Gastrocnemius medialis (tissue), 4 donors: ENCODE measurements around the gene CERT1. TPM values are rescaled to one million over a fixed set of nuclear protein-coding genes. Genes with fewer than 3 reads are reported as not detected.

Experiments used
- ATAC-seq, 2 donors: fragments of 150-250 bp; one replicate each; pipeline ENCODE4 v1.9.1; 2016
- DNase-seq, 2 donors: peaks; one replicate each; pipeline ENCODE4 v3.0.0-alpha.2; 2019
- H3K27ac ChIP-seq, 4 donors: fragments of 200-600 bp; sonication (generic); 1 replicate in 1 of 4; 2 replicates in 3 of 4; pipeline ENCODE4 v1.5.1; 2016 to 2018; ENCODE audit warnings: mild to moderate bottlenecking in 2 of 4, moderate library complexity in 1 of 4
- H3K27me3 ChIP-seq, 3 donors: fragments of 200-600 bp; sonication (generic) in 2 of 3; 1 replicate in 1 of 3; 2 replicates in 2 of 3; pipeline versions ENCODE4 v1.5.1 to v1.6.0; 2016 to 2019; ENCODE audit warnings: mild to moderate bottlenecking in 1 of 3, moderate library complexity in 1 of 3
- H3K36me3 ChIP-seq, 2 donors: fragments of 200-600 bp; sonication (generic) in 1 of 2; one replicate each; pipeline ENCODE4 v1.5.1; 2017 to 2018
- H3K4me1 ChIP-seq, 2 donors: fragments of 200-600 bp; sonication (generic) in 1 of 2; one replicate each; pipeline ENCODE4 v1.5.1; 2016 to 2017; ENCODE audit warnings: mild to moderate bottlenecking in 2 of 2
- H3K4me3 ChIP-seq, 4 donors: fragments of 200-600 bp; sonication (generic) in 3 of 4; 1 replicate in 1 of 4; 2 replicates in 3 of 4; pipeline ENCODE4 v1.5.1; 2016 to 2019; ENCODE audit warnings: mild to moderate bottlenecking in 2 of 4
- H3K9me3 ChIP-seq, 3 donors: fragments of 200-600 bp; sonication (generic) in 2 of 3; 1 replicate in 1 of 3; 2 replicates in 2 of 3; pipeline ENCODE4 v1.5.1; 2016 to 2019
- CTCF ChIP-seq, 5 experiments: fragments of 450-650 bp in 3 of 5; fragments of 200-600 bp in 2 of 5; sonication (generic) in 2 of 5; IDR thresholded peaks in 4 of 5; conservative IDR thresholded peaks in 1 of 5; 1 replicate in 4 of 5; 2 replicates in 1 of 5; pipeline ENCODE4 v1.5.1; 2016 to 2019; ENCODE audit warnings: antibody characterized with exemption in 5 of 5, mild to moderate bottlenecking in 3 of 5, moderate library complexity in 3 of 5
- POLR2A ChIP-seq, 2 donors: fragments of 450-650 bp; IDR thresholded peaks; one replicate each; pipeline ENCODE4 v1.6.1; 2017; ENCODE audit warnings: antibody characterized with exemption in 2 of 2, mild to moderate bottlenecking in 2 of 2, moderate library complexity in 2 of 2
- in situ Hi-C, 4 donors: fragments of 200-750 bp; cut with MboI; loops; one replicate each; pipeline versions ENCODE4 v1.15.0 to v1.8.0; 2017; ENCODE audit warnings: low sequenced_read_pairs in 4 of 4
- intact Hi-C: fragments of 100-400 bp; cut with DNase I; formaldehyde crosslinking; loops from one replicate; pipeline ENCODE4 v1.15.1; 2023; ENCODE audit warnings: low total_unique reads
- total RNA-seq, 4 donors: library from RNA; depleted of rRNA; stranded (reverse); fragments of >200 nt; gene quantifications; one replicate each; pipeline versions ENCODE4 v1.1.0 to v1.2.3, GENCODE V29; 2016

Gene CERT1
- total RNA-seq, 4 donors from 2014 or later: 30.8 to 50.6 (median 41.9) TPM

- Histone ChIP-seq H3K4me1 (peaks cover 11 to 13% of the 10 kb centered on the region in 2 donors), H3K4me3 (no peak overlapping the region), H3K9me3 (no peaks in the 10 kb centered on the region), H3K36me3 (no peaks in the 10 kb centered on the region), H3K27me3 (no peaks in the 10 kb centered on the region), H3K27ac (no peak overlapping the region)
- in situ Hi-C loops: no loop called here
- TF ChIP-seq CTCF (IDR thresholded peaks at IDR 0.05 in 4 of 5, conservative IDR thresholded peaks at IDR 0.05 in 1 of 5): no peak
- TF ChIP-seq POLR2A (IDR thresholded peaks at IDR 0.05): no peak
- intact Hi-C loops: no loop called here
- DNase-seq: no peak
- ATAC-seq: no peak
These were observed 28.9 kb downstream of the CERT1 start for GRCh38 chr5:75482482-75482881.

GRCh38 chr5:75481024-75481423 lies 30.4 kb downstream of the CERT1 start:
- Histone ChIP-seq H3K27ac (no peak overlapping the region), H3K4me1 (peaks cover 13 to 15% of the 10 kb centered on the region in 2 donors), H3K27me3 (no peaks in the 10 kb centered on the region), H3K4me3 (no peak overlapping the region), H3K9me3 (no peaks in the 10 kb centered on the region), H3K36me3 (no peaks in the 10 kb centered on the region)
- TF ChIP-seq CTCF (IDR thresholded peaks at IDR 0.05 in 4 of 5, conservative IDR thresholded peaks at IDR 0.05 in 1 of 5): no peak
- no peak for TF ChIP-seq POLR2A (IDR thresholded peaks at IDR 0.05)
- in situ Hi-C loops (no loop called here), intact Hi-C loops (no loop called here)
- DNase-seq (no peak), ATAC-seq (peak in 1 of 2 donors; percentile 27)

- no peak for DNase-seq
- in situ Hi-C loops (no loop called here), intact Hi-C loops (no loop called here)
- H3K9me3 ChIP-seq: peaks cover 0 to 4% (median 0%) of the 10 kb centered on the region in 3 donors
- H3K27ac ChIP-seq: no peak overlapping the region
- TF ChIP-seq CTCF (IDR thresholded peaks at IDR 0.05 in 4 of 5, conservative IDR thresholded peaks at IDR 0.05 in 1 of 5) (no peak), POLR2A (IDR thresholded peaks at IDR 0.05) (no peak)
- peaks cover 1 to 11% of the 10 kb centered on the region in 2 donors for H3K4me1 ChIP-seq
- no peaks in the 10 kb centered on the region for H3K27me3 ChIP-seq
- no peak for ATAC-seq
- H3K36me3 ChIP-seq: no peaks in the 10 kb centered on the region
- no peak overlapping the region for H3K4me3 ChIP-seq
These were observed 36.1 kb downstream of the CERT1 start for GRCh38 chr5:75475364-75475763.

- no peak for DNase-seq
- no peak for TF ChIP-seq CTCF (IDR thresholded peaks at IDR 0.05 in 4 of 5, conservative IDR thresholded peaks at IDR 0.05 in 1 of 5)
- no peak for TF ChIP-seq POLR2A (IDR thresholded peaks at IDR 0.05)
- no peak overlapping the region for H3K4me3 ChIP-seq
- H3K27me3 ChIP-seq: no peaks in the 10 kb centered on the region
- no peak overlapping the region for H3K27ac ChIP-seq
- in situ Hi-C loops: no loop called here
- ATAC-seq: no peak
- no peaks in the 10 kb centered on the region for H3K36me3 ChIP-seq
- H3K4me1 ChIP-seq: peaks cover 0 to 8% of the 10 kb centered on the region in 2 donors
- peaks cover 0 to 18% (median 2%) of the 10 kb centered on the region in 3 donors for H3K9me3 ChIP-seq
- intact Hi-C loops: no loop called here
These were observed 38.0 kb downstream of the CERT1 start for GRCh38 chr5:75473463-75473862.

GRCh38 chr5:75472973-75473372 lies 38.5 kb downstream of the CERT1 start:
- Histone ChIP-seq H3K9me3 (peaks cover 0 to 19% (median 2%) of the 10 kb centered on the region in 3 donors), H3K4me3 (no peak overlapping the region), H3K27ac (no peak overlapping the region), H3K4me1 (peaks cover 0 to 8% of the 10 kb centered on the region in 2 donors), H3K36me3 (no peaks in the 10 kb centered on the region), H3K27me3 (no peaks in the 10 kb centered on the region)
- intact Hi-C loops (no loop called here), in situ Hi-C loops (no loop called here)
- ATAC-seq (no peak), DNase-seq (no peak)
- TF ChIP-seq CTCF (IDR thresholded peaks at IDR 0.05 in 4 of 5, conservative IDR thresholded peaks at IDR 0.05 in 1 of 5) (no peak), POLR2A (IDR thresholded peaks at IDR 0.05) (no peak)
